SK-N-MC (cell line): ENCODE data around the gene TRIM46.

ENCODE experiments used
- EZH2 ChIP-seq: fragments of 200-600 bp; sonication (generic); IDR thresholded peaks from one replicate; pipeline ENCODE4 v1.6.1; 2017; ENCODE audit warnings: antibody characterized with exemption
- FOXP2 ChIP-seq: optimal IDR thresholded peaks from 2 replicates; pipeline ENCODE3; 2011; ENCODE audit warnings: mild to moderate bottlenecking, moderate library complexity; ENCODE audit not compliant: insufficient read depth; ENCODE audit errors: extremely low read length, control extremely low read depth
- POLR2AphosphoS5 ChIP-seq: IDR thresholded peaks from 2 replicates; pipeline ENCODE4 v1.6.1; 2012; ENCODE audit warnings: mild to moderate bottlenecking, low read depth, low read length, borderline replicate concordance

- no peak for TF ChIP-seq EZH2
- no peak for TF ChIP-seq POLR2AphosphoS5
- TF ChIP-seq FOXP2, result no peak
These were observed 54.4 kb downstream of the TRIM46 start for GRCh38 chr1:155228096-155228427.
